Glutamatergic neuron (in vitro differentiated cells): ENCODE measurements around the gene HPS6. TPM values are rescaled to one million over a fixed set of nuclear protein-coding genes. Genes with fewer than 3 reads are reported as not detected.

Source experiments
- DNase-seq: peaks from one replicate; pipeline ENCODE4 v3.0.0; 2022
- H3K27ac Mint-ChIP-seq: one replicate; pipeline ENCODE4 v1.8.0; 2020; ENCODE audit warnings: mild to moderate bottlenecking, mixed read lengths, inconsistent platforms; ENCODE audit not compliant: unreplicated experiment
- H3K27me3 Mint-ChIP-seq: one replicate; pipeline ENCODE4 v1.8.0; 2020; ENCODE audit warnings: mild to moderate bottlenecking, moderate library complexity, mixed read lengths, inconsistent platforms; ENCODE audit not compliant: unreplicated experiment
- H3K36me3 Mint-ChIP-seq: one replicate; pipeline ENCODE4 v1.8.0; 2020; ENCODE audit warnings: mild to moderate bottlenecking, mixed read lengths, inconsistent platforms; ENCODE audit not compliant: unreplicated experiment
- H3K4me1 Mint-ChIP-seq: one replicate; pipeline ENCODE4 v1.8.0; 2020; ENCODE audit warnings: mild to moderate bottlenecking, low read depth, mixed read lengths, inconsistent platforms; ENCODE audit not compliant: unreplicated experiment
- H3K4me3 Mint-ChIP-seq: one replicate; pipeline ENCODE4 v1.8.0; 2020; ENCODE audit warnings: mild to moderate bottlenecking, mixed read lengths, inconsistent platforms; ENCODE audit not compliant: unreplicated experiment
- H3K9me3 Mint-ChIP-seq: one replicate; pipeline ENCODE4 v1.8.0; 2020; ENCODE audit warnings: mild to moderate bottlenecking, moderate library complexity, mixed read lengths, inconsistent platforms; ENCODE audit not compliant: unreplicated experiment
- total RNA-seq: library from RNA; stranded (reverse); fragmentation: NEBNext Ultra II Directional; extraction: Animal tissue kit (Norgen Biotek cat#: 25700); gene quantifications from one replicate; pipeline ENCODE4 v1.2.1, GENCODE V29; 2021; ENCODE audit not compliant: unreplicated experiment
- TF ChIP-seq, protein P1 (sequence below): fragments of 200-600 bp; sonication (generic); IDR thresholded peaks from one replicate; pipeline ENCODE4 v1.5.0; 2021; ENCODE audit not compliant: partially characterized antibody, unreplicated experiment

Gene HPS6
- total RNA-seq, 1 donor from 2014 or later: 22.1 TPM

DNA sequence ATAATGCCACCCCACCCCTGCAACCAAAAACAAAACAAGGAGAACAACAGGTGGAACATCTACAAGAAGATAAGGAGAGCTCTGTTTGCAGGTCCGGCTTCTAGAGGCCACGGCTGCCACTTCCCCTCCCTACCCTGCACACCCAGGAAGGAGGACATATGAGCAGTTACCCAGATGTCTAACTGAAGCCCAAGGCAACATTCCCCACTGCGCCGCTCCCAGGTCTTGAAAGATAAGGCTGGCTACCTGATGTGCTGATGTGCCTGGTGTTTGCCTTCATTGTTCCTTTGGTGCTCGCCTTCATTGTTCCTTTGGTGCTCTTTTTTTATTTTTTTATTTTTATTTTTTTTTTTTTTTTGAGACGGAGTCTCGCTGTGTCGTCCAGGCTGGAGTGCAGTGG is 21.0 kb downstream of the HPS6 start:
- no peak for DNase-seq
- peaks cover 4% of the 10 kb centered on the region for H3K4me1 Mint-ChIP-seq
- TF ChIP-seq, protein P1, sequence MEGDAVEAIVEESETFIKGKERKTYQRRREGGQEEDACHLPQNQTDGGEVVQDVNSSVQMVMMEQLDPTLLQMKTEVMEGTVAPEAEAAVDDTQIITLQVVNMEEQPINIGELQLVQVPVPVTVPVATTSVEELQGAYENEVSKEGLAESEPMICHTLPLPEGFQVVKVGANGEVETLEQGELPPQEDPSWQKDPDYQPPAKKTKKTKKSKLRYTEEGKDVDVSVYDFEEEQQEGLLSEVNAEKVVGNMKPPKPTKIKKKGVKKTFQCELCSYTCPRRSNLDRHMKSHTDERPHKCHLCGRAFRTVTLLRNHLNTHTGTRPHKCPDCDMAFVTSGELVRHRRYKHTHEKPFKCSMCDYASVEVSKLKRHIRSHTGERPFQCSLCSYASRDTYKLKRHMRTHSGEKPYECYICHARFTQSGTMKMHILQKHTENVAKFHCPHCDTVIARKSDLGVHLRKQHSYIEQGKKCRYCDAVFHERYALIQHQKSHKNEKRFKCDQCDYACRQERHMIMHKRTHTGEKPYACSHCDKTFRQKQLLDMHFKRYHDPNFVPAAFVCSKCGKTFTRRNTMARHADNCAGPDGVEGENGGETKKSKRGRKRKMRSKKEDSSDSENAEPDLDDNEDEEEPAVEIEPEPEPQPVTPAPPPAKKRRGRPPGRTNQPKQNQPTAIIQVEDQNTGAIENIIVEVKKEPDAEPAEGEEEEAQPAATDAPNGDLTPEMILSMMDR: no peak
- no peak overlapping the region for H3K4me3 Mint-ChIP-seq
- H3K27me3 Mint-ChIP-seq: no peaks in the 10 kb centered on the region
- peaks cover 3% of the 10 kb centered on the region for H3K36me3 Mint-ChIP-seq
- no peak overlapping the region for H3K27ac Mint-ChIP-seq
- peaks cover 2% of the 10 kb centered on the region for H3K9me3 Mint-ChIP-seq

DNA sequence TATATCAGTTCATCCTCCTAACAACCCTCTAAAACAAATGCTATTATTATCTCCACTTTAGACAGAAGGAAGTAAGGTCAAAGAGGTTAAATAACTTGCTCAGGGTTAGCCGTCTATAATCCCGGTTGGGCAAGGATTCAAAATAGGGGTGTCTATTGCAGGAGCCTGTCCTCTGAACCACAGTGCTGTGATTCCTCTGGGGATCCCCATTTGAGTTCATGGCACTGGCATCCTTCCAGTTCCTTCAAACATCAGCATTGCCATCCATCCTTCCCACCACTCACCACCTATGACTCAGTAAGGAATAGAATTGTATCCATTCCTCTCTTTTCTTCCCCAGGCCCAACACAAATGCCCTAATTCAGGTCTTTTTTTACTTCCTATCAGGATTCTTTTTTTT is 25.6 kb downstream of the HPS6 start:
- Mint-ChIP-seq H3K27ac (no peak overlapping the region), H3K4me1 (peaks cover 4% of the 10 kb centered on the region), H3K4me3 (no peak overlapping the region), H3K9me3 (peaks cover 2% of the 10 kb centered on the region), H3K36me3 (peaks cover 3% of the 10 kb centered on the region), H3K27me3 (no peaks in the 10 kb centered on the region)
- TF ChIP-seq, protein P1: no peak
- DNase-seq: no peak

DNA sequence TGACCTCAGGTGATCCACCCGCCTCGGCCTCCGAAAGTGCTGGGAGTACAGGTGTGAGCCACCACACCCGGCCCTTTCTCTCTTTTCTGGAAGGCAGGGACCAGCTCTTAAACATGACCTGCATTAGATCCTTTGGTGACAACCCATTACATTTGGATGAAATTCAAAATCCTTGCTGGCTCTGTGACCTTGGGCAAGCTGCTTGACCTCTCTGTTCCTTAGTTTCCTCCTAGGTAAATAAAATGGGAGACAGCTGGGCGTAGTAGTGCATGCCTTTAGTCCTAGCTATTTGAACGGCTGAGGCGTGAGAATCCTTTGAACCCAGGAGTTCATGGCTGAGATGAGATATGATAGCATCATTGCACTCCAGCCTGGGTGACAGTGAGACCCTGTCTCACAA is 31.3 kb downstream of the HPS6 start:
- DNase-seq: no peak
- Mint-ChIP-seq H3K27ac (no peak overlapping the region), H3K27me3 (no peaks in the 10 kb centered on the region), H3K36me3 (no peaks in the 10 kb centered on the region), H3K9me3 (no peaks in the 10 kb centered on the region), H3K4me1 (no peaks in the 10 kb centered on the region), H3K4me3 (no peak overlapping the region)
- TF ChIP-seq, protein P1: no peak

DNA sequence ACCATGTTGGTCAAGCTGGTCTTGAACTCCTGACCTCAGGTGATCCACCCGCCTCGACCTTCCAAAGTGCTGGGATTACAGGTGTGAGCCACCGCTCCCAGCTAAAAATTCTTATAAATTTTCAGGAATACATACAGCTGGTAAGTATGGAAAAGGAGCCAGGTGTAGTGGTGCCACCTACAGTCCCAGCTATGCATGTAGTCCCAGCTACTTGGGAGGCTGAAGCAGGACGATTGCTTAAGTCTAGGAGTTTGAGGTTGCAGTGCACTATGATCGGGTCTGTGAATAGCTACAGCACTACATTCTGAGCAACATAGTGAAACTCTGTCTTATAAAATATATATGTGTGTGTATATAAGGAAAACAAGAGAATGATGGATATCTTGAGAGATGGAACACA is 36.0 kb downstream of the HPS6 start:
- H3K36me3 Mint-ChIP-seq: no peaks in the 10 kb centered on the region
- H3K4me3 Mint-ChIP-seq: no peak overlapping the region
- H3K27ac Mint-ChIP-seq: no peak overlapping the region
- no peaks in the 10 kb centered on the region for H3K4me1 Mint-ChIP-seq
- peaks cover 2% of the 10 kb centered on the region for H3K27me3 Mint-ChIP-seq
- TF ChIP-seq, protein P1: no peak
- H3K9me3 Mint-ChIP-seq: peaks cover 1% of the 10 kb centered on the region
- no peak for DNase-seq

DNA sequence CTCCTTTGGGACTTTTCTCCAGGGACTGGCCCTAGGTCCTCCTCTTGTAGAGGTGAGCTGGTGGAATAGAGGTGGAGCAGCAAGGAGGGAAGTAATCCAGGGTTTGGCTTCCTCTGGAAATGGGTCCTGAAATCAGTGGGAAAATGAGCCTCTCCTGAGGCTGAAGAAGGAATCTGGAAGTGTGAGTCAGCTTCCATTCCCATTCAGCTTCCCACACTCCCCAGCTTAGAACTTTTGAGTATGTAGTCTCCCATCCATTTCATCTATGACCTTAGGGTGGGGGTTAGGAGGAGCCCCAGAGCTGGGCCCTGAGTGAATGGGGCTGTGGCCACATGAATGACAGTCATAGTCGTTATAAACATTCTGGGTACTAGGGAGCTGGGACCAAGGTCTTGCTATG is 37.3 kb downstream of the HPS6 start:
- Mint-ChIP-seq H3K27me3 (peaks cover 2% of the 10 kb centered on the region), H3K4me1 (no peaks in the 10 kb centered on the region), H3K4me3 (no peak overlapping the region), H3K27ac (no peak overlapping the region), H3K9me3 (peaks cover 2% of the 10 kb centered on the region), H3K36me3 (no peaks in the 10 kb centered on the region)
- no peak for DNase-seq
- TF ChIP-seq, protein P1: no peak
